HG02852 (cell line): Measurements from ENCODE around the gene TMEM131.
A peak's percentile ranks its signal among the peaks of the same experiment; 100 is the strongest.

Experiments
- ATAC-seq: cut with Tn5 transposase; IDR thresholded peaks from one replicate; pipeline ENCODE4 v1.9.1; 2021; ENCODE audit warnings: mild to moderate bottlenecking, moderate library complexity; ENCODE audit not compliant: unreplicated experiment

TMEM131 gene

GRCh38 chr2:97766567-97766966 is 229.2 kb downstream of the TMEM131 start:
- ATAC-seq: no peak

- no peak for ATAC-seq
Observed at GRCh38 chr2:97765933-97766332, 229.8 kb downstream of the TMEM131 start.

GRCh38 chr2:97764559-97765263 is 231.0 kb downstream of the TMEM131 start:
- no peak for ATAC-seq

GRCh38 chr2:97763176-97763845 is 232.4 kb downstream of the TMEM131 start:
- ATAC-seq: no peak

GRCh38 chr2:97761192-97761591 is 234.6 kb downstream of the TMEM131 start:
- ATAC-seq: no peak

- no peak for ATAC-seq
Observed at GRCh38 chr2:97760480-97761049, 235.2 kb downstream of the TMEM131 start.

- no peak for ATAC-seq
Observed at GRCh38 chr2:97759727-97760407, 235.9 kb downstream of the TMEM131 start.

GRCh38 chr2:97758131-97758705 is 237.5 kb downstream of the TMEM131 start:
- ATAC-seq: no peak

- ATAC-seq: no peak
Observed at GRCh38 chr2:97757062-97757461, 238.7 kb downstream of the TMEM131 start.

GRCh38 chr2:97755491-97755890 is 240.3 kb downstream of the TMEM131 start:
- no peak for ATAC-seq

GRCh38 chr2:97754690-97755346 is 240.9 kb downstream of the TMEM131 start:
- no peak for ATAC-seq

- ATAC-seq: no peak
Observed at GRCh38 chr2:97752342-97753334, 243.1 kb downstream of the TMEM131 start.

GRCh38 chr2:97751752-97752151 is 244.0 kb downstream of the TMEM131 start:
- no peak for ATAC-seq

- ATAC-seq: no peak
Observed at GRCh38 chr2:97750017-97750416, 245.7 kb downstream of the TMEM131 start.

- no peak for ATAC-seq
Observed at GRCh38 chr2:97749581-97749980, 246.2 kb downstream of the TMEM131 start.

GRCh38 chr2:97747716-97748115 is 248.0 kb downstream of the TMEM131 start:
- no peak for ATAC-seq

GRCh38 chr2:97747285-97747684 is 248.5 kb downstream of the TMEM131 start:
- no peak for ATAC-seq

GRCh38 chr2:97745474-97746174 is 250.1 kb downstream of the TMEM131 start:
- peak; percentile 57 for ATAC-seq

- no peak for ATAC-seq
Observed at GRCh38 chr2:97743913-97744312, 251.8 kb downstream of the TMEM131 start.
